ENCODE results near the gene PLEKHM3. TPM values are rescaled to one million over a fixed set of nuclear protein-coding genes. Genes with fewer than 3 reads are reported as not detected.
"Not testable (repeated sequence)": the region's sequence is repeated elsewhere in the genome, so short reads cannot be mapped to it uniquely, and the experiment has no call there.

Gene PLEKHM3
- total RNA-seq, 4 donors from 2014 or later, result 22.0 to 29.1 (median 25.0) TPM

DNA sequence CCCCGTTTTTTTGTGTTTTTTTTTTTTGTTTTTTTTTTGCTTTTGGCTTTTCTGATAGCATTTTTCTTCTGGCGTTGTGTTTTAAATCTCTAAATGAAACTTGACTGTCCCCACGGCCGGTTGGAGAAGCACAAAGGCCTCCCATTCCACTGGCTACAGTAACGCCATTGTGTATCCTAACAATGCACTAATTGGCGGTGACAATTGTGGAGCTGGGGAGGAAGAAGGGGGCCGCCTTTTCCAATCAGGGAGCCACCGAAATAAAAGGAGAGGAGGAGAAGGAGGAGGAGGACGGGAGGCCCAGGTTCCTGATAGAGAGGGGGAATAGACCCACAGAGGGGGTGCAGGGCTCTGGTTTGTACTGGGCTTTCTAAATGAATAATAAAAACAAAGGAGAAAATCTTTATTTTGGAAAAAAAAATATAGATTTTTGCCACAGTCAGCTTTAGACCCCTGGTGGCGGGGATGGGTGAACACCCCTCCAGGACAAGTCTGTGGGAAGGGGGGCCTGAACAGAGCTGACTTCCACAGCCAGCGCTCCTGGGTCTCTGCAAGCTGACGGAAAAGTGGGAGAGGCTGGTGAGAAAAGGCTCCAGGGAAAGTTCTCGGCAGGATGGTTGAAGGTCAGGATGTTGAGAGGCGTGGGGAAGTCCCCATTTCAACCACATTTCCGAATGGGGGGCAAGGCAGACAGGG is 212.0 kb downstream of the PLEKHM3 start:
- Histone ChIP-seq H3K9me3 (no peaks in the 10 kb centered on the region), H3K27ac (peak overlapping the region in 1 of 4 donors; percentile 34), H3K27me3 (no peaks in the 10 kb centered on the region), H3K4me1 (peaks cover 0 to 10% (median 0%) of the 10 kb centered on the region in 4 donors), H3K36me3 (no peaks in the 10 kb centered on the region), H3K4me3 (no peak overlapping the region)
- DNase-seq (ENCODE audit: low spot score in 2 of 2), result no peak
- TF ChIP-seq POLR2A (IDR thresholded peaks at IDR 0.05), result no peak
- no peak for TF ChIP-seq EP300 (IDR thresholded peaks at IDR 0.05)
- TF ChIP-seq, protein P1, sequence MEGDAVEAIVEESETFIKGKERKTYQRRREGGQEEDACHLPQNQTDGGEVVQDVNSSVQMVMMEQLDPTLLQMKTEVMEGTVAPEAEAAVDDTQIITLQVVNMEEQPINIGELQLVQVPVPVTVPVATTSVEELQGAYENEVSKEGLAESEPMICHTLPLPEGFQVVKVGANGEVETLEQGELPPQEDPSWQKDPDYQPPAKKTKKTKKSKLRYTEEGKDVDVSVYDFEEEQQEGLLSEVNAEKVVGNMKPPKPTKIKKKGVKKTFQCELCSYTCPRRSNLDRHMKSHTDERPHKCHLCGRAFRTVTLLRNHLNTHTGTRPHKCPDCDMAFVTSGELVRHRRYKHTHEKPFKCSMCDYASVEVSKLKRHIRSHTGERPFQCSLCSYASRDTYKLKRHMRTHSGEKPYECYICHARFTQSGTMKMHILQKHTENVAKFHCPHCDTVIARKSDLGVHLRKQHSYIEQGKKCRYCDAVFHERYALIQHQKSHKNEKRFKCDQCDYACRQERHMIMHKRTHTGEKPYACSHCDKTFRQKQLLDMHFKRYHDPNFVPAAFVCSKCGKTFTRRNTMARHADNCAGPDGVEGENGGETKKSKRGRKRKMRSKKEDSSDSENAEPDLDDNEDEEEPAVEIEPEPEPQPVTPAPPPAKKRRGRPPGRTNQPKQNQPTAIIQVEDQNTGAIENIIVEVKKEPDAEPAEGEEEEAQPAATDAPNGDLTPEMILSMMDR (IDR thresholded peaks at IDR 0.05), result peak in 1 of 5 experiments; percentile 7
- WGBS, 2 donors, result 39 to 50% methylated on average over 15 of the region's 15 CpGs

DNA sequence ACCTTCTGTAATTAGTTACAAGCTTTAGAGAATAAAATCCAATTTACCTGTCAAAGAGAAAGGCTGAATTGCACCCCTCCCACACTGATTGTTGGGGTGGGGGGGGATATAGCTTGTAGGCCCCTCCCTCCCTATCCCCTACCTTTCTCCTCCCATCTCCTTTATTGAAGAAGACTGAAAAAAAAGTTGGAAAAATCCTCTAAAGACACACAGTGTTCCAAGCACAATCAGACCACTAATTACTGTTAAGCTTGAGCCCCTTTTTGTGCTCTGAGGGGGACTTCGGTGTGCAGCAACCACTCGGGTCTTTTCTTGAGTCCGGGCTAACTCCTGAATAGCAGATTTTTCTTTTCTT is 212.6 kb downstream of the PLEKHM3 start:
- Histone ChIP-seq H3K27me3 (no peaks in the 10 kb centered on the region), H3K27ac (peak overlapping the region in 1 of 4 donors; percentile 34), H3K4me3 (no peak overlapping the region), H3K36me3 (no peaks in the 10 kb centered on the region), H3K9me3 (no peaks in the 10 kb centered on the region), H3K4me1 (peaks cover 0 to 10% (median 0%) of the 10 kb centered on the region in 4 donors)
- TF ChIP-seq EP300 (IDR thresholded peaks at IDR 0.05) (no peak), POLR2A (IDR thresholded peaks at IDR 0.05) (no peak)
- TF ChIP-seq, protein P1 (IDR thresholded peaks at IDR 0.05), result no peak
- WGBS, 2 donors, result 33 to 35% methylated on average over 3 of the region's 3 CpGs
- no peak for DNase-seq (ENCODE audit: low spot score in 2 of 2)

DNA sequence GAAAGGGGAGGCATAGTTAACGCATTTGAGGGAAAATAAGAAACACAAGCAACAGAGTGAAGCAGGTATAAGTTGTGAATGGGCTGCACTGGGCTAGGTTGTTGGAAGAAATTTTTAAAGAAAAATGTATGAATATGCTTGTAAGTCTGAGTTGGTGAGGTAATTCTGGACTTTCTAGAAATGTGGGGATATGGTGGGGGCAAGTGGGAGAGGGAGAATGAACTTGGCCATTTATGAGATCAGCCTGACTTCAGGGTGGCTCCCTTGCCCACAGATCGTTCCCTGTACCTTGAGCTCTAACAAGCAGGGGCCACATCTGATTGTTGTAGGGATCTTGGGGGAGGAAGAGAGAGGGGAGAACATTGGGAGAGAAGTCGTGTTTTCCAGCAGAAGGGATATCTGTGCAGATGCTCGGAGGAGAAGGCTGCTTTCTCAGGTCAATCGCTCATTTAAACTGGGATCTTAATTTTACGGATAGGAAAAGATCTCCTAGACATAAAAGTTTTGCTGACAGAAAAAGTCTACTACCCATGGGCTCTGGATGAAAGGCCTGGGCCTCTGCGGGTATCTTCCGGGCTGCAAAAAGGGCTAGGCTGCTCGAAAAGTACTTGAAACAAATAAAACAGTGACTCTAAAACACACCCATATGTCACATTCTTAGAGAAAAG is 213.1 kb downstream of the PLEKHM3 start:
- no peak overlapping the region for H3K4me3 ChIP-seq
- no peak for DNase-seq (ENCODE audit: low spot score in 2 of 2)
- WGBS, 2 donors, result 88 to 91% methylated on average over 9 of the region's 9 CpGs
- no peaks in the 10 kb centered on the region for H3K27me3 ChIP-seq
- no peaks in the 10 kb centered on the region for H3K36me3 ChIP-seq
- no peak overlapping the region for H3K27ac ChIP-seq
- peaks cover 0 to 10% (median 0%) of the 10 kb centered on the region in 4 donors for H3K4me1 ChIP-seq
- TF ChIP-seq EP300 (IDR thresholded peaks at IDR 0.05), result no peak
- H3K9me3 ChIP-seq, result no peaks in the 10 kb centered on the region

DNA sequence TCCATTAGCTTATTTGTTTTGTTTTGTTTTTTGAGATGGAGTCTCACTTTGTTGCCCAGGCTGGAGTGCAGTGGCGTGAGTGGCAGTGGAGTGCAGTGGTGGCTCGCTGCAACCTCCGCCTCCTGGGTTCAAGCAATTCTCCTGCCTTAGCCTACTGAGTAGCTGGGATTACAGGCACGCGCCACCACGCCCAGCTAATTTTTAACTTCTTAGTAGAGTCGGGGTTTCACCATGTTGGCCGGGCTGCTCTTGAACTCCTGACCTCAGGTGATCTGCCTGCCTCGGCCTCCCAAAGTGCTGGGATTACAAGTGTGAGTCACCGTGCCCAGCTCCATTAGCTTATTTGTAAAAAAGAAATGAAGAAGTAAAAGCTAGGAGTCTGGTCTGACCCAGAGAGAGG is 213.7 kb downstream of the PLEKHM3 start:
- H3K27me3 ChIP-seq; H3K4me3 ChIP-seq; DNase-seq (ENCODE audit: low spot score in 2 of 2); H3K36me3 ChIP-seq; H3K9me3 ChIP-seq; H3K27ac ChIP-seq: not testable (repeated sequence)
- 91 to 92% methylated on average over 10 of the region's 10 CpGs for WGBS, 2 donors
- H3K4me1 ChIP-seq, result peaks cover 0 to 10% (median 0%) of the 10 kb centered on the region in 4 donors

DNA sequence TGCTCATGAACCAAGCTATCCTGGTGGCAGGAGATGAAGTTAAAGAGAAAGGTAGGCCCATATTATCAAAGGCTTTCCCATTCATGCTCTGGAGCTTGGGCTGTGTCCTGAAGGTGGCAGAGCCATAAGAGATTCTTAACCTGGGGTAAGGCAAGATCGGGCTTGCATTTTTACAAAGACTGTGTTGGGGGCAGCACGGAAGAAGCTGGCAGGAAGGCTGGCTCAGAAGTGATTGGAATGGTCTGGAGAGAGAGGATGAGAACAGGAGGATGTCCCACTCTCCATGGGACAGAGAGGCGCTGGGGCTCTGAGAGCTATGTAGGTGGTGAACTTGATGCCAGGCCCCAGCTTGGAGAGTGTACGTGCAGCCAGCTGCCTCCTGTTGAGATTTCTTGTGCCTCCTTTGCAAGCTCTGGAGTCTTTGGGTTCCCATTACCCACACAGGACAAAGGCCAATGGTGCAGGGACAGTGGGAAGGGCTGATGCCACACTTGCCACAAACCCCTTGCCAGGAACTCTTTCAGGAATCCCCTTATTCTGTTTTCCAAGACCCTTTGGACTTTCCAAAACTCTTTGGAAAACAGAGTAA is 215.0 kb downstream of the PLEKHM3 start:
- Histone ChIP-seq H3K9me3 (no peaks in the 10 kb centered on the region), H3K27ac (peak overlapping the region in 1 of 4 donors; percentile 32), H3K36me3 (no peaks in the 10 kb centered on the region), H3K27me3 (no peaks in the 10 kb centered on the region), H3K4me1 (peaks cover 0 to 10% (median 0%) of the 10 kb centered on the region in 4 donors), H3K4me3 (peak overlapping the region in 1 of 4 donors; percentile 23)
- DNase-seq (ENCODE audit: low spot score in 2 of 2), result no peak
- 83% methylated on average over 4 of the region's 4 CpGs for WGBS, 2 donors
- TF ChIP-seq POLR2A (IDR thresholded peaks at IDR 0.05), result no peak
- no peak for TF ChIP-seq EP300 (IDR thresholded peaks at IDR 0.05)
- TF ChIP-seq, protein P1 (IDR thresholded peaks at IDR 0.05), result no peak

DNA sequence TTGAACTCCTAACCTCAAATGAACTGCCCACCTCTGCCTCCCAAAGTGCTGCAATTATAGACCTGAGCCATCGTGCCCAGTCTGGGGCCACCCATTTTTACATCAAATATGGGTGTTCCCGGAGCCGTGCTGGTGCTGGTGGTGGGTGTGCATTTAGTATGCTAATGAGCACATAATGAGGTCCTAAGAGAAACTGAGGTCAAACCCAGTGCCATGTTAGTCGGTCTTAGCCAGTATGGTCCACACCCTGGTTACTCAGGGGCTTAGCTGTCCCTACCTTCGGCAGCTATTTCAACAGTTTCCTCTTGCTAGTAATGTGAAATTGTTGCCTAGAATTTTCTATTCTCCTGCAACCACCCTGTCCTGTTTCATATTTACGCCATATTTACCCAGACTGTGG is 217.2 kb downstream of the PLEKHM3 start:
- Histone ChIP-seq H3K27ac (no peak overlapping the region), H3K9me3 (no peaks in the 10 kb centered on the region), H3K36me3 (no peaks in the 10 kb centered on the region), H3K27me3 (no peaks in the 10 kb centered on the region), H3K4me1 (peaks cover 0 to 10% (median 0%) of the 10 kb centered on the region in 4 donors), H3K4me3 (no peak overlapping the region)
- TF ChIP-seq, protein P1 (IDR thresholded peaks at IDR 0.05), result no peak
- TF ChIP-seq EP300 (IDR thresholded peaks at IDR 0.05) (no peak), POLR2A (IDR thresholded peaks at IDR 0.05) (no peak)
- WGBS, 2 donors, result 92 to 96% methylated on average over 6 of the region's 6 CpGs
- DNase-seq (ENCODE audit: low spot score in 2 of 2), result no peak
